Liver (tissue), 9 donors: ENCODE results near the gene FILIP1L. TPM values are rescaled to one million over a fixed set of nuclear protein-coding genes. Genes with fewer than 3 reads are reported as not detected.

Source experiments
- DNase-seq: peaks from one replicate; pipeline ENCODE4 v3.0.0-alpha.2; 2017; ENCODE audit warnings: low spot score
- H3K27ac ChIP-seq, 2 donors: one replicate each; pipeline ENCODE4 v1.7.0; 2013; ENCODE audit warnings: inconsistent platforms in 2 of 2, low read length in 2 of 2, control low read depth in 1 of 2, low read depth in 1 of 2, mild to moderate bottlenecking in 1 of 2
- H3K27me3 ChIP-seq, 4 donors: one replicate each; pipeline versions ENCODE4 v1.6.1 to v1.7.0; 2013; ENCODE audit warnings: low read length in 3 of 4, inconsistent platforms in 1 of 4, mild to moderate bottlenecking in 1 of 4, moderate library complexity in 1 of 4; ENCODE audit not compliant: control insufficient read depth in 4 of 4, insufficient read depth in 4 of 4
- H3K36me3 ChIP-seq, 4 donors: one replicate each; pipeline versions ENCODE4 v1.6.1 to v1.7.0; 2013; ENCODE audit warnings: low read length in 3 of 4, mild to moderate bottlenecking in 3 of 4, low read depth in 1 of 4, moderate library complexity in 1 of 4; ENCODE audit not compliant: control insufficient read depth in 4 of 4, insufficient read depth in 3 of 4
- H3K4me1 ChIP-seq, 4 donors: one replicate each; pipeline versions ENCODE4 v1.6.1 to v1.7.0; 2013; ENCODE audit warnings: low read length in 3 of 4, mild to moderate bottlenecking in 3 of 4, moderate library complexity in 1 of 4; ENCODE audit not compliant: control insufficient read depth in 4 of 4, insufficient read depth in 4 of 4
- H3K4me3 ChIP-seq, 3 donors: one replicate each; pipeline versions ENCODE4 v1.6.1 to v1.7.0; 2013; ENCODE audit warnings: low read length in 3 of 3, control low read depth in 1 of 3, low read depth in 1 of 3, mild to moderate bottlenecking in 1 of 3
- H3K9ac ChIP-seq, 2 donors: one replicate each; pipeline ENCODE4 v1.7.0; 2013; ENCODE audit warnings: low read length in 2 of 2, mild to moderate bottlenecking in 2 of 2, moderate library complexity in 2 of 2, control low read depth in 1 of 2, low read depth in 1 of 2
- H3K9me3 ChIP-seq, 4 donors: one replicate each; pipeline versions ENCODE4 v1.6.1 to v1.7.0; 2013; ENCODE audit warnings: low read length in 3 of 4; ENCODE audit not compliant: control insufficient read depth in 4 of 4
- ATF3 ChIP-seq: IDR thresholded peaks from 2 replicates; pipeline ENCODE4 v1.6.1; 2016; ENCODE audit warnings: antibody characterized with exemption
- EGR1 ChIP-seq, 2 donors: IDR thresholded peaks; 2 replicates each; pipeline ENCODE4 v1.6.1; 2016 to 2018; ENCODE audit warnings: antibody characterized with exemption in 2 of 2, low read depth in 2 of 2
- FOXA1 ChIP-seq: IDR thresholded peaks from 2 replicates; pipeline ENCODE4 v1.6.1; 2016; ENCODE audit warnings: antibody characterized with exemption
- FOXA2 ChIP-seq: IDR thresholded peaks from 2 replicates; pipeline ENCODE4 v1.6.1; 2016; ENCODE audit warnings: antibody characterized with exemption
- GABPA ChIP-seq, 2 donors: IDR thresholded peaks in 1 of 2; conservative IDR thresholded peaks in 1 of 2; 2 replicates each; pipeline ENCODE4 v1.6.1; 2016; ENCODE audit warnings: antibody characterized with exemption in 2 of 2, mild to moderate bottlenecking in 1 of 2, moderate library complexity in 1 of 2
- HNF4A ChIP-seq, 2 donors: conservative IDR thresholded peaks; 2 replicates each; pipeline ENCODE4 v1.6.1; 2016; ENCODE audit warnings: antibody characterized with exemption in 2 of 2, mild to moderate bottlenecking in 2 of 2
- HNF4G ChIP-seq: IDR thresholded peaks from 2 replicates; pipeline ENCODE4 v1.6.1; 2016; ENCODE audit warnings: antibody characterized with exemption
- JUND ChIP-seq, 2 donors: IDR thresholded peaks; 2 replicates each; pipeline ENCODE4 v1.6.1; 2016; ENCODE audit warnings: antibody characterized with exemption in 2 of 2
- MAX ChIP-seq: IDR thresholded peaks from 2 replicates; pipeline ENCODE4 v1.6.1; 2016; ENCODE audit warnings: antibody characterized with exemption
- NR2F2 ChIP-seq: IDR thresholded peaks from 2 replicates; pipeline ENCODE4 v1.6.1; 2016; ENCODE audit warnings: antibody characterized with exemption
- RAD21 ChIP-seq, 2 donors: IDR thresholded peaks; 2 replicates each; pipeline ENCODE4 v1.6.1; 2016; ENCODE audit warnings: antibody characterized with exemption in 2 of 2, mild to moderate bottlenecking in 2 of 2
- RXRA ChIP-seq, 2 donors: IDR thresholded peaks; 2 replicates each; pipeline ENCODE4 v1.6.1; 2017 to 2018; ENCODE audit warnings: antibody characterized with exemption in 2 of 2, mild to moderate bottlenecking in 1 of 2
- SP1 ChIP-seq: IDR thresholded peaks from 2 replicates; pipeline ENCODE4 v1.6.1; 2018; ENCODE audit warnings: antibody characterized with exemption, mild to moderate bottlenecking
- TAF1 ChIP-seq: conservative IDR thresholded peaks from 2 replicates; pipeline ENCODE4 v1.6.1; 2016; ENCODE audit warnings: antibody characterized with exemption, mild to moderate bottlenecking
- YY1 ChIP-seq: IDR thresholded peaks from 2 replicates; pipeline ENCODE4 v1.6.1; 2016; ENCODE audit warnings: antibody characterized with exemption, mild to moderate bottlenecking
- ZBTB33 ChIP-seq: IDR thresholded peaks from 2 replicates; pipeline ENCODE4 v1.6.1; 2016; ENCODE audit warnings: antibody characterized with exemption
- WGBS: extraction: QIAGEN DNeasy Blood & Tissue Kit; methylation state at CpG from one replicate; pipeline ENCODE4 v1.1.7; 2013; 5-methylcytosine and 5-hydroxymethylcytosine counted together
- polyA plus RNA-seq, 2 donors: library from polyadenylated mRNA; stranded (reverse) in 1 of 2; unstranded in 1 of 2; fragments of 200-250 nt in 1 of 2; fragments of >200 nt in 1 of 2; fragmentation: Nextera tagmentation in 1 of 2; extraction: Ambion mirVana in 1 of 2; gene quantifications; one replicate each; pipeline versions ENCODE4 v1.2.1 to v1.2.3, GENCODE V29; 2013 to 2015
- total RNA-seq, 2 donors: library from RNA; depleted of rRNA; stranded (reverse); fragments of >200 nt; gene quantifications; one replicate each; pipeline ENCODE4 v1.2.3, GENCODE V29; 2014
- donor health status: healthy.
- donor health status: healthy.
- donor health status: healthy.
- donor health status: healthy.
- donor health status: healthy.

FILIP1L gene
- total and polyA plus RNA-seq, 4 donors = 1.4 to 6.5 (median 1.9) TPM

- WGBS = 96% methylated on average over 7 of the region's 7 CpGs
- no peak overlapping the region for H3K27ac ChIP-seq
- H3K9ac ChIP-seq = no peak overlapping the region
- DNase-seq = no peak
- no peaks in the 10 kb centered on the region for H3K9me3 ChIP-seq
- H3K4me1 ChIP-seq = no peaks in the 10 kb centered on the region
- H3K4me3 ChIP-seq = no peak overlapping the region
- TF ChIP-seq TAF1 (no peak), RAD21 (IDR thresholded peaks at IDR 0.05) (no peak), NR2F2 (no peak), SP1 (no peak), GABPA (IDR thresholded peaks at IDR 0.05 in 1 of 2, conservative IDR thresholded peaks at IDR 0.05 in 1 of 2) (no peak), FOXA2 (no peak), RXRA (IDR thresholded peaks at IDR 0.05) (no peak), HNF4A (conservative IDR thresholded peaks at IDR 0.05) (no peak), ZBTB33 (no peak), ATF3 (no peak), MAX (no peak), HNF4G (no peak), JUND (IDR thresholded peaks at IDR 0.05) (no peak), EGR1 (IDR thresholded peaks at IDR 0.05; ENCODE audit: low read depth in 2 of 2) (no peak), YY1 (no peak)
- H3K27me3 ChIP-seq = no peaks in the 10 kb centered on the region
- H3K36me3 ChIP-seq = no peaks in the 10 kb centered on the region
These were observed 152.4 kb downstream of the FILIP1L start for GRCh38 chr3:99961756-99962515.

- no peak for DNase-seq
- Histone ChIP-seq H3K27ac (no peak overlapping the region), H3K4me3 (no peak overlapping the region), H3K27me3 (no peaks in the 10 kb centered on the region), H3K36me3 (no peaks in the 10 kb centered on the region), H3K4me1 (peaks cover 0 to 7% (median 4%) of the 10 kb centered on the region in 4 donors), H3K9ac (no peak overlapping the region), H3K9me3 (no peaks in the 10 kb centered on the region)
- 77% methylated on average over 7 of the region's 7 CpGs for WGBS
- TF ChIP-seq EGR1 (IDR thresholded peaks at IDR 0.05; ENCODE audit: low read depth in 2 of 2) (no peak), FOXA1 (no peak), YY1 (no peak), RXRA (IDR thresholded peaks at IDR 0.05) (no peak), ATF3 (no peak), ZBTB33 (no peak), MAX (no peak), FOXA2 (no peak), HNF4G (no peak), SP1 (no peak), GABPA (IDR thresholded peaks at IDR 0.05 in 1 of 2, conservative IDR thresholded peaks at IDR 0.05 in 1 of 2) (no peak)
These were observed 153.4 kb downstream of the FILIP1L start for GRCh38 chr3:99960941-99961340.
